ENCODE data around the gene CPVL. TPM values are rescaled to one million over a fixed set of nuclear protein-coding genes. Genes with fewer than 3 reads are reported as not detected.

Gene CPVL
- total RNA-seq: under 1 TPM in 1 of 2 experiments, not detected in 1; 0.30 TPM

DNA sequence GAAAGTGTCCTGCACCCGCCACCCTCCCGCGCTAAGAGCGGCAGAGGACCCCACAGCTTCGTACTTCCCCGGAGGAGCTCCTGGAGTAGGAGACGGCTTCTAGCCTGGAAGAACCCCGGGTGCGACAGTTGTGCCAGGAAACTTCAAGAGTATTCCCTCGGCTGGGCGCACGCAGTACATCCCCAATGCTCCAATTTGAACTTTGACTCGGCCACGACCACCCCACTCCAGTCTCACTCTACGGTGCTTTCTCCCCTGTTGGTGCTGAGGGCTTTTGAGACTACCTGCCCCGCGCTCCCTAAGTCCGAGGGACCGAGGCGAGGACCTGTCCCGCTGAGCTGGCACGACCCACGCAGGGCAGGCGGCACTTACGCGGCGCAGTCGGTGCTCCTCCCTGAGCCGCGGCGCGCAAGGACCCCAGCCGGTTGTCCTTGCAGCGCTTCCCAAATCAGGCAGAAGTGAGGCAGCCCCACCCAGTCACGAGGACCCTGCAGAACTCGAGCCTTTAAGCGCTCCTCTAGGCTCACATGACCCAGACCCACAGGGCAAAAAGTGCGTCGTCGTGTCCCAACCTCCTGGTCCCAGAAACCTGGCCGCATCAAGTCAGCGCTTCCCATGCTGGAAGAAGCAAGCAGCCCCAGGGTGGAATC, at the start of gene CPVL:
CPVL (minus strand) TSS at position 481 of the 650 bp plus-strand sequence. CDS start 25,476 bp downstream, outside the sequence.

DNA sequence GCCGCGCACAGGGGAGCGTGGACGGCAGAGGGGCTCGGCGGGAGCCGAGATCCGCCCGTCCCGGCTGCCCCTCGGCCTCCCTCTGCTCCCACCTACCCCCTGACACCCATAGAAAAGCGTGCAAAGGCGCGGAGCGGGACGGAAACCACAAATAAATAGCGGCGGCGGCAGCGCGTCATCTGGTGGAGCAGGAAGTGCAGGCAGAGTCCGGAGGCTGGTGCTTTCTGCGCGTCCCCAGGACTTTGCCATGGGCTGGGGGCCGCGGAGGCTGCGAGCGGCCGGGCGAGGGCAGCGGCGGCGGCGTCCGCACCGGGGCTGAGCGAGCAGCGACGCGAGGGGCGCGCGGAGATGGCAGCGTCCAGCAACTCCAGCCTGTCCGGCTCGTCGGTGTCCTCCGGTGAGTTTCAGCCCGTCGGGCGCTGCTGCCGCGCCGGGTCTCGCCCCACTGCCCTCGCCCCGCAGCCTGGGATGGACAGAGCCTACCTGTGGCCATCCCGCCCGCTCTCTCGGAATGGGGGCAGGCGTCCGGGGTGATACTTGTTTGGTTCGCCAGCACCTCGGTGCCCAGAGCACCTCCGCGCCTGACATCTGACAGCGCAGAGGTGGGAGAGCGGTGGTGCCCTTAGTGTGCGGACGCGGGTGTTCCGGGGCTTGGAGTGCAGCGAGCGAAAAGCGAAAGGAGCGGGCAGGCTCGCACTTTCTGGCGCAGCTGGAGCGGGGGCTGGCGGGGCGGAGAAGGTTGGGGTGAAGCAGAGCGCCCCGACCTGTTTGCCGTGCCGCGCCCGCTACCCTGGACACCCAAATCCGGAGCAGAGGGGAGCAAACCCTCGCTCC, 48.5 kb upstream of the CPVL start, which contains the start of gene CHN2:
CHN2 (plus strand) TSS at position 182 of the 834 bp plus-strand sequence.

DNA sequence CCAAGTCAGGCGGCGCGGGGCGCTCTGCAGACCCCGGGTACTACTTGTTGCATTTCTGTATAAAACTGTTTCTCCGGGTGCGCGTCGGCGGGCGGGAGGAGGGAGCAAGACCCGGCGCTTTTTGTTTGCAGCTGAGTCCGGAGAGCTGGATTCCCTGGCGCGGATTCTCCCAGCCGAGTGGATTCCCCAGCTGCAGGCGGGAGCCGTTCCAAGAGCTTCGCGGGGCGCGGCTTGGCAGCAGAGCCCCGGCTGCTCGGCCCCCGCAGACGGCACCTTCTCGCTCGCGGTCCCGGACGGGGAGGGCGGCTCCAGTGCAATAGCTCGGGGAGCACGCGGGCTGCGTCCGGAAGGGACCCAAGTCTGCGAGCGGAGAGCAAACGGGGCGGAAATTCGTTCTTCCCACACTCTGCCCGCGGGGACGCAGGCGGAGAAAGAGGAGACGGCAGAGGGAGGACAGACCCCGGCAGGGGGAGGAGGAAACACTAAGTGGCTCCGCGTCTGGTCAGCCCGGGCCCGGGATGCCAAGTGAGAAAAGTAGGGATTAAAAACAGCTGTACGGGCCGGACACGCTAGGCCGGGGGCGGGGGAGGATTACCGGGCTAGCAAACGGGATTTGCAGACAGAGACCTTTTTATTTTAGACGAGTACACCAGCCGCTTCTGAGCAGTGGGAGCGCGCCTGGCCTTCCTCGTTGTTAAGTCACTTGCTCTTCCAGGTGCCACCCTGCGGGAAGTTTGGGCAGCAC, 187.9 kb downstream of the CPVL start, which contains the start of gene TRIL:
TRIL (minus strand) TSS at position 96 of the 745 bp plus-strand sequence. CDS start 284 bp downstream, outside the sequence.

Other genes starting within 250 kb of the CPVL start
- gene TRIL, start 188.2 kb downstream of the CPVL start, total RNA-seq: not detected
- gene CHN2, start 48.2 kb upstream of the CPVL start, total RNA-seq: 1 to 10 TPM; 5.3 to 6.3 TPM